HepG2 (cell line): ENCODE measurements around the gene GP2.

Experiments
- BORCS8-MEF2B ChIP-seq: sonication (generic); formaldehyde crosslinking; IDR thresholded peaks from 2 replicates; pipeline ENCODE4 v1.8.0; 2022; ENCODE audit warnings: mild to moderate bottlenecking, missing genetic modification reagents
- CENPT ChIP-seq: sonication (generic); formaldehyde crosslinking; IDR thresholded peaks from 2 replicates; pipeline ENCODE4 v1.8.0; 2022; ENCODE audit warnings: low read depth, mild to moderate bottlenecking, moderate library complexity, missing genetic modification reagents
- EZH2 ChIP-seq: conservative IDR thresholded peaks from 2 replicates; pipeline ENCODE4 v1.6.1; 2012; ENCODE audit warnings: mild to moderate bottlenecking, low read depth, low read length, moderate library complexity
- FOXK2 ChIP-seq: fragments of 450-650 bp; IDR thresholded peaks from 2 replicates; pipeline ENCODE4 v1.6.1; 2016
- PHF8 ChIP-seq: sonication (generic); formaldehyde crosslinking; IDR thresholded peaks from 2 replicates; pipeline ENCODE4 v1.5.0; 2020; ENCODE audit warnings: missing genetic modification reagents
- POLR2A ChIP-seq, 2 experiments: IDR thresholded peaks; 2 replicates each; pipeline ENCODE4 v1.6.1; 2011; ENCODE audit warnings: low read depth in 2 of 2, low read length in 2 of 2, mild to moderate bottlenecking in 1 of 2, moderate library complexity in 1 of 2; ENCODE audit not compliant: insufficient read depth in 1 of 2
- SRF ChIP-seq: IDR thresholded peaks from 2 replicates; pipeline ENCODE4 v1.6.1; 2011; ENCODE audit warnings: mild to moderate bottlenecking, low read depth, low read length, moderate library complexity
- ZBTB40 ChIP-seq, 2 experiments: fragments of 450-650 bp in 1 of 2; sonication (generic) in 1 of 2; formaldehyde crosslinking in 1 of 2; IDR thresholded peaks; 2 replicates each; pipeline versions ENCODE4 v1.6.1 to v1.8.0; 2016 to 2022; ENCODE audit warnings: antibody characterized with exemption in 1 of 2, mild to moderate bottlenecking in 1 of 2, missing genetic modification reagents in 1 of 2
- ZNF792 ChIP-seq: IDR thresholded peaks from 2 replicates; pipeline ENCODE4 v1.6.1; 2016
- ZSCAN20 ChIP-seq: sonication (generic); formaldehyde crosslinking; IDR thresholded peaks from 2 replicates; pipeline ENCODE4 v1.4.0; 2020; ENCODE audit warnings: missing genetic modification reagents, mild to moderate bottlenecking, borderline replicate concordance

- no peak for TF ChIP-seq BORCS8-MEF2B (CRISPR knock-in tag)
- no peak for TF ChIP-seq ZBTB40 (IDR thresholded peaks at IDR 0.05)
- TF ChIP-seq ZBTB40 (CRISPR knock-in tag; IDR thresholded peaks at IDR 0.05) = no peak
- TF ChIP-seq FOXK2 = no peak
- TF ChIP-seq EZH2 = no peak
- TF ChIP-seq ZNF792 = no peak
- TF ChIP-seq CENPT = no peak
- TF ChIP-seq POLR2A (IDR thresholded peaks at IDR 0.05; ENCODE audit: insufficient read depth in 1 of 2, low read depth in 2 of 2, low read length in 2 of 2) = no peak
- no peak for TF ChIP-seq SRF
- no peak for TF ChIP-seq ZSCAN20 (CRISPR knock-in tag)
- no peak for TF ChIP-seq PHF8
Measured at GRCh38 chr16:20271893-20272292, 55.4 kb downstream of the GP2 start.
